IMR-90 (cell line): Measurements from ENCODE around the gene NKPD1. TPM values are rescaled to one million over a fixed set of nuclear protein-coding genes. Genes with fewer than 3 reads are reported as not detected.

Source experiments
- ATAC-seq: fragments of 200-7000 bp; cut with Tn5 transposase; 2 replicates; pipeline ENCODE4 v1.9.1; 2020; ENCODE audit warnings: low read depth, mild to moderate bottlenecking, moderate library complexity
- BruUV-seq: library from RNA; stranded (reverse); fragments of 400-500 nt; replicated peaks from 2 replicates; lab custom pipeline; 2021; lab: Mats Ljungman, UMichigan
- CTCF ChIA-PET: fragments of 300-600 bp; formaldehyde crosslinking; extraction: SDS; loops from one replicate; lab custom pipeline; 2021; ENCODE audit warnings: antibody characterized with exemption; lab: Yijun Ruan, JAX
- POLR2A ChIA-PET: fragments of 300-600 bp; sonication (Branson Sonifier 250); formaldehyde crosslinking; loops from one replicate; lab custom pipeline; 2022; ENCODE audit warnings: antibody characterized with exemption; ENCODE audit not compliant: unreplicated experiment; lab: Charles Lee
- DNase-seq: peaks from one replicate; pipeline ENCODE4 v3.0.0; 2013
- H2AFZ ChIP-seq: replicated peaks from 2 replicates; pipeline ENCODE3; 2013; ENCODE audit warnings: low read length, mild to moderate bottlenecking; ENCODE audit not compliant: poor library complexity
- H2AK5ac ChIP-seq: 2 replicates; pipeline ENCODE4 v1.6.1; 2013; ENCODE audit warnings: low read depth, low read length, inconsistent platforms
- H2AK9ac ChIP-seq: replicated peaks from 2 replicates; pipeline ENCODE3; 2013; ENCODE audit warnings: mild to moderate bottlenecking, low read depth, low read length, moderate library complexity; ENCODE audit not compliant: poor library complexity
- H2BK120ac ChIP-seq: 2 replicates; pipeline ENCODE4 v1.6.1; 2013; ENCODE audit warnings: low read depth, low read length, inconsistent platforms
- H2BK15ac ChIP-seq: 3 replicates; pipeline ENCODE4 v1.6.1; 2013; ENCODE audit warnings: low read depth, low read length, inconsistent platforms
- H2BK20ac ChIP-seq: 2 replicates; pipeline ENCODE4 v1.6.1; 2013; ENCODE audit warnings: low read depth, mild to moderate bottlenecking, inconsistent platforms, low read length, moderate library complexity
- H2BK5ac ChIP-seq: 2 replicates; pipeline ENCODE4 v1.6.1; 2013; ENCODE audit warnings: mild to moderate bottlenecking, low read depth, low read length, inconsistent platforms; ENCODE audit not compliant: poor library complexity, severe bottlenecking
- H3K14ac ChIP-seq: replicated peaks from 2 replicates; pipeline ENCODE4 v1.6.1; 2013; ENCODE audit warnings: low read depth, low read length, inconsistent platforms
- H3K18ac ChIP-seq: 2 replicates; pipeline ENCODE4 v1.6.1; 2013; ENCODE audit warnings: low read depth, low read length, control low read depth
- H3K23ac ChIP-seq: 2 replicates; pipeline ENCODE4 v1.6.1; 2013; ENCODE audit warnings: low read depth, low read length, inconsistent platforms
- H3K27ac ChIP-seq: 2 replicates; pipeline ENCODE4 v1.5.1; 2013; ENCODE audit warnings: mild to moderate bottlenecking, control low read depth, low read length; ENCODE audit not compliant: insufficient read depth
- H3K27me3 ChIP-seq: 2 replicates; pipeline ENCODE4 v1.6.1; 2013; ENCODE audit warnings: low read length; ENCODE audit not compliant: control insufficient read depth, insufficient read depth
- H3K36me3 ChIP-seq: 2 replicates; pipeline ENCODE4 v1.6.1; 2013; ENCODE audit warnings: low read length, mixed read lengths; ENCODE audit not compliant: control insufficient read depth, insufficient read depth
- H3K4ac ChIP-seq: 2 replicates; pipeline ENCODE4 v1.6.1; 2013; ENCODE audit warnings: low read depth, low read length, inconsistent platforms
- H3K4me1 ChIP-seq: 2 replicates; pipeline ENCODE4 v1.6.1; 2013; ENCODE audit warnings: low read length, mixed read lengths; ENCODE audit not compliant: control insufficient read depth, insufficient read depth
- H3K4me2 ChIP-seq: 2 replicates; pipeline ENCODE4 v1.6.1; 2013; ENCODE audit warnings: low read depth, mild to moderate bottlenecking, control low read depth, low read length, moderate library complexity
- H3K4me3 ChIP-seq: 2 replicates; pipeline ENCODE4 v1.5.1; 2013; ENCODE audit warnings: low read depth, mild to moderate bottlenecking, control low read depth, low read length, moderate library complexity; ENCODE audit not compliant: insufficient read depth
- H3K56ac ChIP-seq: 2 replicates; pipeline ENCODE4 v1.6.1; 2013; ENCODE audit warnings: low read length, inconsistent platforms; ENCODE audit not compliant: insufficient read depth; ENCODE audit errors: extremely low read depth
- H3K79me1 ChIP-seq, 2 experiments: 2 replicates each; pipeline ENCODE4 v1.6.1; 2013; ENCODE audit warnings: low read length in 2 of 2, inconsistent platforms in 1 of 2, low read depth in 1 of 2
- H3K9ac ChIP-seq: 2 replicates; pipeline ENCODE4 v1.6.1; 2013; ENCODE audit warnings: low read depth, low read length, control low read depth
- H3K9me1 ChIP-seq: 2 replicates; pipeline ENCODE4 v1.6.1; 2013; ENCODE audit warnings: low read length, inconsistent platforms; ENCODE audit not compliant: insufficient read depth
- H3K9me3 ChIP-seq: 2 replicates; pipeline ENCODE4 v1.6.1; 2013; ENCODE audit warnings: low read length; ENCODE audit not compliant: control insufficient read depth, insufficient read depth
- H4K20me1 ChIP-seq: 2 replicates; pipeline ENCODE4 v1.6.1; 2013; ENCODE audit warnings: low read length, inconsistent platforms; ENCODE audit not compliant: insufficient read depth
- H4K5ac ChIP-seq: 2 replicates; pipeline ENCODE4 v1.6.1; 2013; ENCODE audit warnings: mild to moderate bottlenecking, low read depth, low read length, control low read depth
- H4K8ac ChIP-seq, 2 experiments: 2 replicates each; pipeline ENCODE4 v1.6.1; 2013; ENCODE audit warnings: low read depth in 2 of 2, low read length in 2 of 2, control low read depth in 1 of 2, inconsistent platforms in 1 of 2
- H4K91ac ChIP-seq: 2 replicates; pipeline ENCODE4 v1.6.1; 2013; ENCODE audit warnings: low read depth, low read length, inconsistent platforms; ENCODE audit not compliant: insufficient read depth
- BHLHE40 ChIP-seq: fragments of 150-350 bp; IDR thresholded peaks from 2 replicates; pipeline ENCODE4 v1.6.1; 2016; ENCODE audit warnings: mild to moderate bottlenecking, low read depth, low read length
- CEBPB ChIP-seq: IDR thresholded peaks from 2 replicates; pipeline ENCODE4 v1.6.1; 2012; ENCODE audit warnings: low read depth, low read length, improper control_type of control experiment
- CHD1 ChIP-seq: IDR thresholded peaks from 2 replicates; pipeline ENCODE4 v1.6.1; 2012; ENCODE audit warnings: low read depth, low read length, improper control_type of control experiment
- FOS ChIP-seq: fragments of 150-350 bp; IDR thresholded peaks from 2 replicates; pipeline ENCODE4 v1.6.1; 2016; ENCODE audit warnings: low read depth, low read length
- MAFK ChIP-seq: IDR thresholded peaks from 2 replicates; pipeline ENCODE4 v1.6.1; 2012; ENCODE audit warnings: low read depth, low read length, improper control_type of control experiment
- MAZ ChIP-seq: IDR thresholded peaks from 2 replicates; pipeline ENCODE4 v1.6.1; 2012; ENCODE audit warnings: low read depth, mild to moderate bottlenecking, low read length, improper control_type of control experiment, moderate library complexity, borderline replicate concordance
- MXI1 ChIP-seq: IDR thresholded peaks from 2 replicates; pipeline ENCODE4 v1.6.1; 2012; ENCODE audit warnings: low read depth, mild to moderate bottlenecking, low read length, moderate library complexity, borderline replicate concordance
- NFE2L2 ChIP-seq: fragments of 150-350 bp; IDR thresholded peaks from 2 replicates; pipeline ENCODE4 v1.6.1; 2016; ENCODE audit warnings: low read depth, mild to moderate bottlenecking, low read length
- POLR2A ChIP-seq: IDR thresholded peaks from 2 replicates; pipeline ENCODE4 v1.6.1; 2012; ENCODE audit warnings: mild to moderate bottlenecking, low read depth, low read length
- RAD21 ChIP-seq: IDR thresholded peaks from 2 replicates; pipeline ENCODE4 v1.6.1; 2012; ENCODE audit warnings: low read length, improper control_type of control experiment
- RCOR1 ChIP-seq: IDR thresholded peaks from 2 replicates; pipeline ENCODE4 v1.6.1; 2012; ENCODE audit warnings: mild to moderate bottlenecking, low read length, improper control_type of control experiment; ENCODE audit not compliant: insufficient replicate concordance
- RFX5 ChIP-seq: IDR thresholded peaks from 2 replicates; pipeline ENCODE4 v1.8.0; 2012; ENCODE audit warnings: low read depth, mild to moderate bottlenecking, low read length, moderate library complexity
- WGBS, 2 experiments: methylation state at CpG; one replicate each; pipeline versions ENCODE4 v1.1.5 to v1.1.7; 2013; ENCODE audit warnings: missing lambda C conversion rate in 2 of 2; ENCODE audit not compliant: insufficient read length in 1 of 2; ENCODE audit errors: extremely low coverage in 2 of 2; 5-methylcytosine and 5-hydroxymethylcytosine counted together
- dilution Hi-C: fragments of 300-500 bp; cut with HindIII; formaldehyde crosslinking; loops from one replicate; pipeline ENCODE4 v1.14.3; 2018; ENCODE audit warnings: low sequenced_read_pairs; ENCODE audit not compliant: unreplicated experiment
- in situ Hi-C: fragments of 300-500 bp; cut with MboI; formaldehyde crosslinking; loops from 3 replicates; pipeline ENCODE4 v1.14.3; 2019; ENCODE audit warnings: low sequenced_read_pairs, inconsistent platforms, mixed read lengths
- intact Hi-C: fragments of 100-400 bp; cut with micrococcal nuclease; formaldehyde crosslinking; loops from 2 replicates; pipeline ENCODE4 v1.10.0; 2022
- polyA plus RNA-seq, 3 experiments: library from polyadenylated mRNA; depleted of rRNA; stranded (reverse); fragments of >200 nt; gene quantifications; 2 replicates each; pipeline ENCODE4 v1.2.3, GENCODE V29; 2012; ENCODE audit warnings: low replicate concordance in 1 of 3
- total RNA-seq: library from RNA; depleted of rRNA; stranded (reverse); fragments of >200 nt; gene quantifications from 2 replicates; pipeline ENCODE4 v1.2.3, GENCODE V29; 2012
- TF ChIP-seq, protein P1 (sequence below): conservative IDR thresholded peaks from 2 replicates; pipeline ENCODE4 v1.5.1; 2012; ENCODE audit warnings: mild to moderate bottlenecking, low read depth, low read length, improper control_type of control experiment
- TF ChIP-seq, protein P2 (sequence below): fragments of 150-350 bp; IDR thresholded peaks from 2 replicates; pipeline ENCODE4 v1.6.1; 2016; ENCODE audit warnings: low read depth, mild to moderate bottlenecking, low read length, moderate library complexity, borderline replicate concordance

Gene NKPD1
- total and polyA plus RNA-seq, 2 of the 4 experiments (the other 2 are of a cell fraction) = under 0.01 to 0.09 TPM

DNA sequence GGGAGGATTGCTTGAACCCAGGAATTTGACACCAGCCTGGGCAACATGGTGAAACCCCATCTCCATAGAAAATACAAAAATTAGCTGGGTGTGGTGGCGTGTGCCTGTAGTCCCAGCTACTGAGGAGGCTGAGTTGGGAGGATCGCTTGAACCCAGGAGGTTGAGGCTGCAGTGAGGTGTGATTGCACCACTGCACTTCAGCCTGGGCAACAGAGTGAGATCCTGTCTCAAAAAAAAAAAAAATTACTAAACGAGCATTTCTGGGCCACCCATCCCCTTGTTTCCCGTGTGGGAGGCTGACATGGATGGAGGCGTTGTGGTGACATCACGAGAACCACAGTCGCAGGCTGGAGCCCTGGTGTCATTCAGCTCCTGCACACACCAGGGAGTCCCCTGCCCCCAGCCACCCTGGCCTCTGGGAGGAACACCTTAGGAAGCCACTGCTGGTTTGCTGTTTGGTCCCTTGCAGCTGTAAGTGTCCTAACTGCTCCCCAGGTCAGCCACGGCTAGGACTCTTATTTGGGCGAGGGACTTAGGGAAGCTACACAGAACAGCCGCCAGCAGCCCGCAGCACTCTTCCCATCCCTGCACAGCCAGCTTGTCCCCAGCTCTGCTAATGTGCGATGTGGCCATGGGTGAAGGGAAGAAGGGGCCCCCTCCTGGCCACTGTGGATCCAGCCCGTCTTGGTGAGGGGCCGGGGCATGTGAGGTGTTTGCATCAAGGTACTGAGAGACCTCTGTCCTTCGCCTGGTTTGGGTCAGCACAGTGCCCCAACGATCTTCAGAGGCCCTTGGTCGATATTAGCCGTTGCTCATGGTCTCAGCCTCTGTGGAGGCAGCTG, 12.7 kb downstream of the NKPD1 start (continued):
- no peak for TF ChIP-seq FOS

DNA sequence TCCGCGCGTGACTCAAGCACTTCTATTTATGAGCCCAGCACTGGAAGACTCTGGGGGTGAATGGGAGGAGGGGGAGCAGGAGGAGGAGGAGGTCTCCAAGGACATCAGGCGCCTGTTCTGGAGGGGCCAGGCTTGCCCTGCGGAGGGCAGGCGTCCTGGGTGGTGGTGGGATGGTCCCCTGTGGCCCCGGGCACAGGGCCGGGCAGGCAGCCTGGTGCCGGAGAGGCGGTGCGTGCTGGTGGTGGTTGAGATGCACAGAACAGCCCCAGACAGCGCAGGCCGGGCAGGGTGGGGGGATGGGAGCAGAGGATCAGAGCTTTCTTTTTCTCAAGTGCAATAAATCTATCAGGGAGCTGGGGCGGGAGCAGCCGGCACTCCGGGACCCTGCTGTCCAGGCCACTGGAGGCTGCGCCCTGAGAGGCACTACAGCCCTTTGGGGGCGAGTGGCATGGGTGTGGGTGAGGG, 14.0 kb downstream of the NKPD1 start:
- H2AK5ac ChIP-seq = no peak overlapping the region
- H3K9me3 ChIP-seq = no peaks in the 10 kb centered on the region
- no peak overlapping the region for H3K18ac ChIP-seq
- in situ Hi-C loops (no loop called here), intact Hi-C loops (no loop called here), dilution Hi-C loops (no loop called here)
- no TSS peak for BruUV-seq
- peaks cover 2% of the 10 kb centered on the region; the same call in 1 of the 2 replicates for H3K4me1 ChIP-seq
- no peaks in the 10 kb centered on the region; the same call in 1 of the 2 replicates for H3K9me1 ChIP-seq
- H3K27me3 ChIP-seq = peaks cover 3% of the 10 kb centered on the region; the same call in 1 of the 2 replicates
- peaks cover 0 to 4% of the 10 kb centered on the region in 2 experiments; a peak in 1 of 4 replicates for H3K79me1 ChIP-seq
- no peak overlapping the region for H2BK20ac ChIP-seq
- ATAC-seq = no peak
- no peak overlapping the region for H2BK120ac ChIP-seq
- H2BK5ac ChIP-seq = no peak overlapping the region
- no peak overlapping the region for H3K9ac ChIP-seq
- 93% methylated on average over 3 of the region's 18 CpGs; no CpG with 5 or more reads in 1 of the 2 experiments for WGBS, 2 experiments
- H4K5ac ChIP-seq = no peak overlapping the region
- H3K4ac ChIP-seq = no peak overlapping the region
- no peak overlapping the region for H3K4me3 ChIP-seq
- H3K14ac ChIP-seq = no peak overlapping the region
- H2AFZ ChIP-seq = no peak overlapping the region
- ChIA-PET POLR2A (interaction anchor here (0.5 kb wide), 1 partner anchor 117 kb away, joined by 3 read pairs; no protein-coding TSS in a partner anchor), CTCF (interaction anchor here (1.6 kb wide), 1 partner anchor 32 kb away, joined by 4 read pairs; the partner anchor contains the start of gene BLOC1S3)
- H3K4me2 ChIP-seq = no peak overlapping the region
- H2AK9ac ChIP-seq = no peak overlapping the region
- no peak for DNase-seq
- H3K27ac ChIP-seq = no peak overlapping the region
- peaks cover 36% of the 10 kb centered on the region for H3K36me3 ChIP-seq
- peaks cover 4% of the 10 kb centered on the region; the same call in 1 of the 2 replicates for H4K20me1 ChIP-seq
- no peak overlapping the region for H3K23ac ChIP-seq
- no peak overlapping the region for H3K56ac ChIP-seq
- no peak overlapping the region for H2BK15ac ChIP-seq
- H4K91ac ChIP-seq = no peak overlapping the region
- H4K8ac ChIP-seq = no peak overlapping the region
- TF ChIP-seq BHLHE40 = no peak
- no peak for TF ChIP-seq RAD21
- no peak for TF ChIP-seq MAFK
- TF ChIP-seq MXI1 = no peak
- TF ChIP-seq RFX5 = no peak
- TF ChIP-seq, protein P1, sequence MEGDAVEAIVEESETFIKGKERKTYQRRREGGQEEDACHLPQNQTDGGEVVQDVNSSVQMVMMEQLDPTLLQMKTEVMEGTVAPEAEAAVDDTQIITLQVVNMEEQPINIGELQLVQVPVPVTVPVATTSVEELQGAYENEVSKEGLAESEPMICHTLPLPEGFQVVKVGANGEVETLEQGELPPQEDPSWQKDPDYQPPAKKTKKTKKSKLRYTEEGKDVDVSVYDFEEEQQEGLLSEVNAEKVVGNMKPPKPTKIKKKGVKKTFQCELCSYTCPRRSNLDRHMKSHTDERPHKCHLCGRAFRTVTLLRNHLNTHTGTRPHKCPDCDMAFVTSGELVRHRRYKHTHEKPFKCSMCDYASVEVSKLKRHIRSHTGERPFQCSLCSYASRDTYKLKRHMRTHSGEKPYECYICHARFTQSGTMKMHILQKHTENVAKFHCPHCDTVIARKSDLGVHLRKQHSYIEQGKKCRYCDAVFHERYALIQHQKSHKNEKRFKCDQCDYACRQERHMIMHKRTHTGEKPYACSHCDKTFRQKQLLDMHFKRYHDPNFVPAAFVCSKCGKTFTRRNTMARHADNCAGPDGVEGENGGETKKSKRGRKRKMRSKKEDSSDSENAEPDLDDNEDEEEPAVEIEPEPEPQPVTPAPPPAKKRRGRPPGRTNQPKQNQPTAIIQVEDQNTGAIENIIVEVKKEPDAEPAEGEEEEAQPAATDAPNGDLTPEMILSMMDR = no peak
- no peak for TF ChIP-seq CEBPB
- TF ChIP-seq POLR2A = no peak
- no peak for TF ChIP-seq RCOR1
- TF ChIP-seq CHD1 = no peak
- no peak for TF ChIP-seq NFE2L2
- TF ChIP-seq MAZ = no peak
- TF ChIP-seq, protein P2, sequence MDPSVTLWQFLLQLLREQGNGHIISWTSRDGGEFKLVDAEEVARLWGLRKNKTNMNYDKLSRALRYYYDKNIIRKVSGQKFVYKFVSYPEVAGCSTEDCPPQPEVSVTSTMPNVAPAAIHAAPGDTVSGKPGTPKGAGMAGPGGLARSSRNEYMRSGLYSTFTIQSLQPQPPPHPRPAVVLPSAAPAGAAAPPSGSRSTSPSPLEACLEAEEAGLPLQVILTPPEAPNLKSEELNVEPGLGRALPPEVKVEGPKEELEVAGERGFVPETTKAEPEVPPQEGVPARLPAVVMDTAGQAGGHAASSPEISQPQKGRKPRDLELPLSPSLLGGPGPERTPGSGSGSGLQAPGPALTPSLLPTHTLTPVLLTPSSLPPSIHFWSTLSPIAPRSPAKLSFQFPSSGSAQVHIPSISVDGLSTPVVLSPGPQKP = no peak
